ENCODE measurements around the gene IRAK1.

The IRAK1 gene

GRCh38 chrX:154019633-154020528, at the start of gene IRAK1:
Gene IRAK1 (minus strand): TSS chrX:154019902. CDS start chrX:154019812, 90 bp downstream.
- peak within 1 kb of the TSS; percentile 83 for H3K4me3 ChIP-seq (ENCODE audit: low read depth, low read length)
- DNase-seq (ENCODE audit: low read depth), result no peak
- TF ChIP-seq CTCF (IDR thresholded peaks at IDR 0.05; ENCODE audit: low read depth, low read length, missing control alignments), result no peak

GRCh38 chrX:154068560-154068959, 48.9 kb upstream of the IRAK1 start:
- no peak for TF ChIP-seq CTCF (IDR thresholded peaks at IDR 0.05; ENCODE audit: low read depth, low read length, missing control alignments)
- no peak for DNase-seq (ENCODE audit: low read depth)
- no peak overlapping the region for H3K4me3 ChIP-seq (ENCODE audit: low read depth, low read length)

- no peak for DNase-seq (ENCODE audit: low read depth)
- no peak for TF ChIP-seq CTCF (IDR thresholded peaks at IDR 0.05; ENCODE audit: low read depth, low read length, missing control alignments)
- H3K4me3 ChIP-seq (ENCODE audit: low read depth, low read length), result no peak overlapping the region
Measured at GRCh38 chrX:154064637-154065435, 45.1 kb upstream of the IRAK1 start.

- no peak for DNase-seq (ENCODE audit: low read depth)
- H3K4me3 ChIP-seq (ENCODE audit: low read depth, low read length), result no peak overlapping the region
- no peak for TF ChIP-seq CTCF (IDR thresholded peaks at IDR 0.05; ENCODE audit: low read depth, low read length, missing control alignments)
Measured at GRCh38 chrX:154063234-154063633, 43.5 kb upstream of the IRAK1 start.

GRCh38 chrX:154061801-154062200, 42.1 kb upstream of the IRAK1 start:
- no peak for TF ChIP-seq CTCF (IDR thresholded peaks at IDR 0.05; ENCODE audit: low read depth, low read length, missing control alignments)
- no peak overlapping the region for H3K4me3 ChIP-seq (ENCODE audit: low read depth, low read length)
- DNase-seq (ENCODE audit: low read depth), result no peak

GRCh38 chrX:154059729-154060245, 40.1 kb upstream of the IRAK1 start:
- TF ChIP-seq CTCF (IDR thresholded peaks at IDR 0.05; ENCODE audit: low read depth, low read length, missing control alignments), result no peak
- no peak overlapping the region for H3K4me3 ChIP-seq (ENCODE audit: low read depth, low read length)
- no peak for DNase-seq (ENCODE audit: low read depth)
